NOMO-1 treated with dmso at 0.1 percent for 144 hours (cell line): ENCODE data around the gene DFFA.
"Not testable (repeated sequence)": the region's sequence is repeated elsewhere in the genome, so short reads cannot be mapped to it uniquely, and the experiment has no call there.

Source experiments
- DNase-seq: peaks from one replicate; lab custom pipeline; 2025; ENCODE audit not compliant: unreplicated experiment; lab: John Stamatoyannopoulos, UW

The DFFA gene

GRCh38 chr1:10470043-10470442 lies 2.3 kb downstream of the DFFA start:
- DNase-seq: no peak

- DNase-seq: no peak
These were observed 5.3 kb downstream of the DFFA start for GRCh38 chr1:10467078-10467477.

GRCh38 chr1:10459184-10459583 lies 13.1 kb downstream of the DFFA start:
- DNase-seq: no peak

GRCh38 chr1:10457875-10458274 lies 14.5 kb downstream of the DFFA start:
- DNase-seq: no peak

GRCh38 chr1:10457462-10457861 lies 14.9 kb downstream of the DFFA start:
- not testable (repeated sequence) for DNase-seq

- no peak for DNase-seq
These were observed 15.7 kb downstream of the DFFA start for GRCh38 chr1:10456661-10457060.

- DNase-seq: no peak
These were observed 16.3 kb downstream of the DFFA start for GRCh38 chr1:10456048-10456447.

- DNase-seq: no peak
These were observed 21.0 kb downstream of the DFFA start for GRCh38 chr1:10451287-10451686.

- DNase-seq: no peak
These were observed 21.5 kb downstream of the DFFA start for GRCh38 chr1:10450836-10451235.

- no peak for DNase-seq
These were observed 22.0 kb downstream of the DFFA start for GRCh38 chr1:10450156-10450814.

GRCh38 chr1:10449751-10450150 lies 22.6 kb downstream of the DFFA start, which contains the start of gene CORT:
CORT (plus strand) TSS chr1:10450031; CDS start chr1:10450224, 193 bp downstream.
- no peak for DNase-seq

- DNase-seq: no peak
These were observed 25.4 kb downstream of the DFFA start for GRCh38 chr1:10446790-10447422.

- DNase-seq: no peak
These were observed 27.4 kb downstream of the DFFA start for GRCh38 chr1:10444795-10445397.

GRCh38 chr1:10444248-10444647 lies 28.1 kb downstream of the DFFA start:
- DNase-seq: no peak

GRCh38 chr1:10440794-10441193 lies 31.5 kb downstream of the DFFA start:
- no peak for DNase-seq

GRCh38 chr1:10440305-10440704 lies 32.0 kb downstream of the DFFA start:
- no peak for DNase-seq

GRCh38 chr1:10438677-10439163 lies 33.6 kb downstream of the DFFA start:
- no peak for DNase-seq

- no peak for DNase-seq
These were observed 35.3 kb downstream of the DFFA start for GRCh38 chr1:10437052-10437451.

- DNase-seq: no peak
These were observed 37.7 kb downstream of the DFFA start for GRCh38 chr1:10434590-10434989.

GRCh38 chr1:10433790-10434189 lies 38.5 kb downstream of the DFFA start:
- DNase-seq: no peak

GRCh38 chr1:10432910-10433700 lies 39.2 kb downstream of the DFFA start:
- DNase-seq: no peak
